Skeletal muscle cell (primary cell): ENCODE measurements around the gene SH3BP5L.
A peak's percentile ranks its signal among the peaks of the same experiment; 100 is the strongest.

Experiments
- DNase-seq: peaks from one replicate; pipeline ENCODE4 v3.0.0-alpha.2; 2010; ENCODE audit warnings: low read depth
- H3K4me3 ChIP-seq: 2 replicates; pipeline ENCODE4 v1.5.1; 2011; ENCODE audit warnings: low read depth, mild to moderate bottlenecking, control low read depth, low read length, moderate library complexity

The SH3BP5L gene

DNA sequence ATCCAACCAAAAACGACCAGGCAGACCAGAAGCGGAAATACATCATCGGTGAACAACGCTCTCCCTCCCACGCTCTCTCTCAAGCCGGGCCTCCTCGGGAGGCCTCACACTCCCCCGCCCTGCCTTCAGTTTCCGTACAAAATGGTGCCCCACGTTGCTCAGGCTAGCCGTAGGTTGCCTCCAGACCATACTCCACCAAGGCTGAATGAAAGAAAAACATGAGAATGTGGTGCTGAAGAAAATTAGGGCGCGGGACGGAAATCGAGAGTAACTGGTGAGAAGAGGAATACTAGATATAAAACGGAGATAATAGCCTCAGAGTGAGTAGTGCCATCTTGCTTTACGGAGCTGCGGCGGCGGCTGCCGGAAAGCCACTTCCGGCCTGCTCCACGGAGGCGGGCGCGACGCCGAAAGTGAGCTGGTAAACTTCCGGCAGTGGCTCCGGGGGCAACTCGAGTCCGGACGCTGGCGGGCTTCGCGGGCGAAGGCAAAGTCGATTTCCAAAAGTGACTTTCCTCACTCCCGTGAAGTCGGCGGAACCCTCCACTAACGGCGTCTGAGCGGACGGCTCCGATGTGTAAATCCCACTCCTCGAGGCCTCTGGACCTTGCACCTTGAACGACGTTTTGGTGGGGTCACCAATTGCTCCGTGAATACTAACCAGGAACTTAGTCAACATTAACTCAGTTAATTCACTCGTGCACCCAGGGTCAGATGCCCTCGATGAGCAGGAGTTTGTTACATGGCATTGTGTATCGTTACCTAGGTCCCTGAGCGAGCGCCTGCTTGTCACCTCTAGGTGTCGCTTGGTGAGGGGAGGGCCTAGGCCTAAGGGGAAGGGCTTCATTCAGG is at the start of gene SH3BP5L:
Gene SH3BP5L (minus strand): TSS at position 7 of the 852 bp plus-strand sequence. CDS start 980 bp downstream, outside the sequence.
- peak; percentile 90 for DNase-seq
- peak within 1 kb of the TSS; percentile 85 for H3K4me3 ChIP-seq

DNA sequence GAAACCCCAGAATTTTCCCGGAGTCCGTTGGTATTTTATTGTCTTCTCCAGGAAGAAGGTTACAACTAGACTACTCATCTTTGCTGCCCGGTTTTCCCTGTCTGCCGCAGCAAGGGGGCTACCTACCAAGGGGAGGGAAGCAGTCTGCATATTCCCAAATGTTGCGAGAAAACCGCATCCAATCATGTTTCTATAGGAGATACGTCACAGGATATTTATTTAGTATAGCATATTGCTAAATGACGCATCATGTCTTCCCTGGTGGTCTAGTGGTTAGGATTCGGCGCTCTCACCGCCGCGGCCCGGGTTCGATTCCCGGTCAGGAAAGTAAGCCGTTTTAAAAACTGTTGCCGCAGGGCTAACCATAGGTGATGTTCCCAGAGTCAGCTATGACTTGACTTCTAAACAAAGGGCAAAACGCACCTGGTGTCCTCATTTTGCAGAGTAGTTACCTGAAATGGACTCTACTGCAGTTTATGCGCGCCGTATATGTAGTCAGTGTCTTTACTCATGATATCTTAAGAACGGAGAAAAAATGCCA is 48.3 kb upstream of the SH3BP5L start:
- H3K4me3 ChIP-seq = peak overlapping the region; percentile 88
- no peak for DNase-seq

DNA sequence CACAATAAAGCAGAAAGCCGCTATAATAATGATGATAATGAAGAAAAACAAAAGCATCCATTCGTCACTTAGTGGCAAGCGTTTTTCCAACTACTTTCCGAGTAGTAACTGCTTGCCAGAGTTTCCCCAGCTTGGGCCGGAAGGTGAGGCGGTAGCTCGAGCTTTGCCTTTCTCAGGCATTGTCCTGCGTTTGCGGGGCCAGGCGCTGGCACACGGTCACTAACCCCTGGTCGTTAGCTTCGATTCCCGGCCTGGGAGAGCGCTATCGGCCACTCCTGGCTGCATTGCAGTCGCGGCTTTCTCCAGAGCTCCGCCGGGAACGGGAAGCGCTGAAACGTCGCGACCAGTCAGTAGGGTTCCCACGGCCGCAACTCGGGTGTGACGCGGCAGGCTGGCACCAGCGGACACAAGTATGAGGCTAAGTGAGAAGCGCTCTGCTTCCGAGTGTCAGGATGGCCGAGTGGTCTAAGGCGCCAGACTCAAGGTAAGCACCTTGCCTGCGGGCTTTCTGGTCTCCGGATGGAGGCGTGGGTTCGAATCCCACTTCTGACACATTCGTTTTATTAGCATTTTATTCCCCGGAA is 47.8 kb upstream of the SH3BP5L start:
- peak; percentile 84 for DNase-seq
- peak overlapping the region; percentile 88 for H3K4me3 ChIP-seq

DNA sequence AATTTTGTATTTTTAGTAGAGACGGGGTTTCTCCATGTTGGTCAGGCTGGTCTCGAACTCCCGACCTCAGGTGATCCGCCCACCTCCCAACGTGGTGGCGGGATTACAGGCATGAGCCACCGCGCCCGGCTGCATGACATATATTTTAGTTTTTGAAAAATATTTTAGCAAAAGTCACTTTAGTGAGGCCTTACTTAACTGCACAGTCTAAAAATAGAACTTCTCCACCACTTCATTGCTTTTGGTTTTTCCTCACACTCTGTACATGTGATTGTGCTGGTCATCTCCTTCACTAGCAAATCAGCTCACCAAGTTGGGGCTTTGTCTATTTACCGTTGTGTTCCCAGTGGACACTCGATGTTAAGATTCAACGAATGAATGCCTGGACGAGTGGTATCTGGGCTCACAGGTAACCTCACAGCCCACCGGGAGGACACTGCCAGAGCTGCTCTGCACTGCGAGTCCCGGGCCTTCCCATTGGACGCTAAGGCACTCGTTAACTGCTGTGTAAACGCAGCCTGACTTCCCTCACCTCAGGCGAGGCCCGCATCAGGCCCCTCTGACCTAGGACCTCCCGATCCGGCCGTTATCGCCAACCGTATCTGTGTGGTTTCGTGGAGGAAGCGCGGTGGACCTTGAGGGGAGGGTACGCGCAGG is 47.2 kb upstream of the SH3BP5L start:
- peak overlapping the region; percentile 88 for H3K4me3 ChIP-seq
- peak; percentile 19 for DNase-seq

DNA sequence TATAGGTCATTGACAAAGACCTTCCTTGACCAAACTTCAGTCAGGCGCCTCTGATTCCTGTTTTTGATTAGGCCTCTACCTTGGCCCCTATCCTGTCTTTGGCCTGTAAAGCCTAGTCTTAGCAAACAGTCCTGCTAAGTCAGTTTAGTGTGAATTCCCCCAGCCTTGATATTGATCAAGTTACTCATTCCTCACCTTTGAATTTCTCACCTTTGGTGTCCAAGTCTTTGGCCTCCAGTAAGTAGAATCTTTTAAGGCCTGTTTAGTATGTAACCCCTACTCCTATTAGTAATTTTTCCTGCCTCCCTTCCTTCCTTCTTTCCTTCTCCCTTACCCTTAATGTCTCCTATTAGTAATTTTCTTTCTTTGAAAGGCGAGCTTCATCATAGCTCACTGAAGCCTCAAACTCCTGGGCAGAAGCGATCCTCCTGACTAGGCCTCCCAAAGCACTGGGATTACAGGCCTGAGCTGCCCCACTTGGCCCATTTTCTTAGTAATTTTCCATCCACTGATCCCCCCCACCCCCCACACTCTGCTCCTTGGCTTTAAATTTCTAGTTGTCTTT is 46.2 kb upstream of the SH3BP5L start:
- peak overlapping the region; percentile 88 for H3K4me3 ChIP-seq
- no peak for DNase-seq

DNA sequence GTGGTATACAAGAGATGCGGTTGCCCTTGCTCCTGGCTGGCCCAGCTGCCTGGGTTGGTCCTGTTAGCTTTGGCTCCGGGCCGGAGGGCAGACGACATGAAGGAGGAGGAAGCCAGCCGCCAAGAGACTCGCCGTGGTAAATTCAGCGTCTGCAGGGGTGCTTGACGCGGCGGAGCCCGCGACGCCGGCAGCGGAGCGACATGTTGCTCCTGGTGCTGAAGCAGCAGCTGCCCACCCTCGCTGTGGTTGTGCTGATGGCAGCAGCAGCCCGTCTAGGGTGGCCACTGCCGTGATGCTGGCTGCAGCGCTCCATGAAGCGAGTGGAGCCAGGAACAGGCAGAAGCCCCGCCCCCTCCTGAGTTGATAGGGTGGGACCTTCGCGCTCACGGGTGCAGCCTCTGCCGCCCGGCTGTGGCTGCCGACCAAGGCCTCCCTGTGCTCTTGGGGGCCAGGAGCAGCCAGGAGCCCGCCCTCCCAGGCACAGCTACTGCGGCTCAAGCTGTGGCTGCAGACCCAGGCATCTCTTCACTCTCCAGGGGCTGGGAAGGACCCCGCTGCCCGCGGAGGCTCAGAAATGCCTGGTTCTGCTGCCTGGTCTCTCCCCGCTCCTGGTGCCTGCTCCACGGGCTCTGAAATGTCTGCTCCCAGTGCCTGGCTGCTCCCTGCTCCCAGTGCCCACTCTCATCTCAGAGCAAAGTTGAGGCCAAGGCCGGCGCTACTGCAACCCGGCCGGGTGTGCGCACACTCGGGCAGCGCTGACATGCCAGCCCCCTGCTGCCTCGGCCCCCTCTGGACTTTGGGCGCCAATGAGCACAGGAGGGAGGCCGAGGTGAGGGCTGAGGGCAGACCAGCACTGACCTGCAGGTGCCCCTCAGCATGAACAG is 37.5 kb upstream of the SH3BP5L start:
- DNase-seq = peak; percentile 47
- H3K4me3 ChIP-seq = peak overlapping the region; percentile 60

DNA sequence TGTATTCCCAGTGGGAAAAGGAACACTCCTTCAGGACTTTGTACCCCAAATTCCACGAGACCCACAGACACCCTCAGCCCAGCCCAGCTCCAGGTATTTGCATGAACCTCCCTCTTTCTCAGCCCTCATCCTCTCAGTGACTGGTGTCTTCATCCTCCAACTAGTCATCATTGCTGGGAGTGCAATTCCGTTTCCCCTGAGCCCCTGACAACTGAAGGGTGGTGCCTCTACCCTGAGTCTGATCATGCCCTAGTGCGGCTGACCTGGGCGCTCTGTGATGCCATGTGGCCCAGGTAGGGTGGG is 36.9 kb upstream of the SH3BP5L start:
- peak overlapping the region; percentile 60 for H3K4me3 ChIP-seq
- no peak for DNase-seq

DNA sequence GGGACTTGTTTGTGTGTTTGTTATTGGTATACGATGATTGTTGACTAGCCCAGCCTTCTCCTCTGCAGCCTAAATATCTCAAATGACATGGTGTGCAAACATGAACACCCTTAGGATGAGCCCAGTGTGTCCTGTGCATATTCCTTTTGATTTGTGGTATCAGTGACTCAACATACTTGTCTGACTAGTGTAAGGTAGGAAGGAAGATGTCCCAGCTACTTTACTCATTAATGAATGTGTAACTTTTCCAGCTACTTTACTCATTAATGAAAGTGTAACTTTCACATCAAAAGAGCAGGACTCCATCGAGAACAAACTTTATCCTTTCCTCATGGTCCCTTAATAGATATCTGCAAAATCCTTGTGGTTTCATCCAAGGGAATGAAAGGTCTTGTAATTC is 35.9 kb upstream of the SH3BP5L start:
- no peak for DNase-seq
- H3K4me3 ChIP-seq = no peak overlapping the region

DNA sequence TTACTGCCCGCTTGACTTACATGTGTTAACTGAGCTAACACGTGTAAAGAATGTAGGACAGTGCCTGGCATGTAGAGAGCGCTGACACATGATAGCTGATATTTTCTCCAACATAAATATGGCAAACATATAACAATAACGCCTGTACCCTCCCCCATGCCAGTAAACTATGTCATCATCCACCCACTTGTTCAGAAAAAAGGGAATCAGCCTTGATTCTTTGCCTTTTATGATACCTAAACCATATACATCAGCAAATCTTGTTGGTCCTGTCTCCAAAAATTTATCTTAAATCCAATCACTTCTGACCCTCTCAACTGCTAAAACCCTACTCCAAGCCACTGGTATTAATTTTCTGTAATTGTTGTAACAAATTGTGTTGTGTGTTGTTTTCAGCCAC is 34.3 kb upstream of the SH3BP5L start:
- H3K4me3 ChIP-seq = no peak overlapping the region

DNA sequence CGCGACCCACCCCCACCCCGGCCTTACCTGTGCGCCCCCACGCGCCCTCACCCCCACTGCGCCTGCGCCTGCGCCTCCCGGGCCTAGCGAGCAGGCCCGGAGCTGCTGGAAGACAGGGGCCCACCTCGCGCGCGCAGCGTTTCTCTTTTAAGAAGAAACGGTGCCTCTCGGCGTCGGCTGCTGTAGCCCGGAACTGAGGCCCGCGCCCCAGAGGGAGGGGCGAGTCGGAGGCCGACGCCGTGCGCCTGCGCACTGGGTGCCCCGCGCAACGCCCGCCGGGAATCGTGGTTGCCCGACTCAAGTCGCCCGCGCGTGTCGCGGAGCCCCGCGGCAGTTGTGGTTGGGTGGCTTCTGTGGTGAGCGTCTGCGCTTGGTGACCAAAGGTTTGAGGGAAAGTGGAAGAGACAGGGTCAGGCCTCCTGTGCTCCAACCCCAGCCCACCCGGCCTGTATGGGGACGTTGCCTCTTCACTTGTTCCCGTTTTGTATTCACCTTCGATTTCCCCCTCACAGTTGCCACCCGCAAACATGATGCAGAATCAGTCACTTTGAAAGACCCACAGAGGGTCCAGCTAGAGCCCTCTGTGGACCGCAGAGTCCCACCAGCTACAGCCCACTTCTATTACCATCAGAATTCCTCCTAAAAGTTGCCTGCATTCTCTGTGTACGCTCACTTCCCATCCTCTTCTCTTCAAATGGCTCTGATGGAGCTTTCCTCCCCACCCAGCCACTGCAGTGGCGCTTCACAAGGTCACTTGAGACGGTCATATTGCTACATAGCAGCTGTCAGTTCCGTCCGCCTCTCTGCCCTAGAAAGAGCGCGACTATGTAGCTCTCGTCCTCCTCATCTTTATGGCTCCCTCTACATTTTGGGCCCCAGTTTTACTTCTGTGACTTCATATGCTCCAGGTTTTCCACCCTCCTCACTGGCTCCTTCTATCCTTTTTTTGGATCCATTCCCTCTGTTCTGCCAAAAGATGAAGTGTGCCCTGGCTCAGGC is 33.5 kb upstream of the SH3BP5L start, which contains the start of gene ZNF692:
Gene ZNF692 (minus strand): TSS at position 195 of the 999 bp plus-strand sequence. CDS start 776 bp downstream, outside the sequence.
- peak; percentile 86 for DNase-seq

More for the DNA sequence above, 34.3 kb upstream of the SH3BP5L start:
- no peak for DNase-seq

DNA sequence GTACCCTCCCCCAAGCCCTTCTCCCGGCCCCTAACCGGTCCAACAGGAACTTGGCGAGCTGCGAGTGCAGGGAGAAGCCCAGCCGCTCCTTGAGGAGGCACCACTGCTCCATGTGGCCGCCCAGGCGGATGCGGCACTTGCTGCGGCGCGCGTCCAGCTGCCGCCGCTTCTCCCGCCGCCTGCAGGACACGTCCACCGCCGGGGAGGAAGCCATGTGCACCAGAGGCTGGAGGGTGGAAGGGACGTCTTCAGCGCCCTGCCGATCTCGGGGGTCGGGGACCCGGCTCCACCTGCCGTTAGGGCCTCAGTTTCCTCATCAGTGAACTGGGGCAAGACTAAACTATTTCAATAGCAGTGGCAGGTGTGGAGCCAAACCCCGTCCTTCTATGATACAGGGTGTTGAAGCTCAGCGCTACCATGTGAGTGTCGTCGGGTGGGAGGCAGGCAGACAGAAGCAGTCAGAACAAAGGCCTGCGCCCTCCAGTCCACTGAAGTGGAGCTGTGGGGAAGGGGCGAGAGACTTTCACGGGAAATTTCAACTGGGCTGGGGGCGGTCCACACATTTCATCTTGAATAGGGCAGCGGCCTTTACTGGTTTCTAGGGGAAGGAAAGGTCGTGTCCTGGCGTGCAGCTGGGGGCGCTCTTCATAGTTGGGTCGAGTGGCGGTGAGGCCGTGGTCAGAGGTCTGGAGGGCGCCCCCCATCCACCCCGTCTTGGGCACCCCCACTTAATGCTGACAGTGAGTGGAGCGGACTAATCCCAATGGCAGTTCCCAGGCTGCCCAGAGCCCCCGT is 32.6 kb upstream of the SH3BP5L start:
- H3K4me3 ChIP-seq = peak overlapping the region; percentile 72

More for the DNA sequence above, 33.5 kb upstream of the SH3BP5L start, which contains the start of gene ZNF692:
- peak within 1 kb of the TSS; percentile 72 for H3K4me3 ChIP-seq

DNA sequence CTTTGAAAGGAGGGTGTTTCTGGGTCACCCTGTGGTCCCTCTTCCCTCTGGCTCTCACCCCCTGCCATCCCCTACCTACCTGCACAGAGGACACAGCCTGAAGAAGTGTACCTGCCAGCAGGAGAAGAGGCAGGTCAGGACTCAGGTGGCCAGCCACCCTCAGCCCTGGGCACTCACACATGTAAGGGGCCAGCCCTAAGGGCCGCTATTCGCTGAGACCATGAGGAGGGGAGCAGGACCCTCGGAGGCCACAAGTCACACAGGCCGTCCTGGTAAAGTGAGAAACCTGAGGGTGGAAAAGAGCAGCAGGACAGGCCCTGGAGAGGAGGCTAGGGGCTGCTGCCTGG is 32.0 kb upstream of the SH3BP5L start:
- H3K4me3 ChIP-seq = peak overlapping the region; percentile 72
- no peak for DNase-seq

More for the DNA sequence above, 32.6 kb upstream of the SH3BP5L start:
- DNase-seq = peak; percentile 15

DNA sequence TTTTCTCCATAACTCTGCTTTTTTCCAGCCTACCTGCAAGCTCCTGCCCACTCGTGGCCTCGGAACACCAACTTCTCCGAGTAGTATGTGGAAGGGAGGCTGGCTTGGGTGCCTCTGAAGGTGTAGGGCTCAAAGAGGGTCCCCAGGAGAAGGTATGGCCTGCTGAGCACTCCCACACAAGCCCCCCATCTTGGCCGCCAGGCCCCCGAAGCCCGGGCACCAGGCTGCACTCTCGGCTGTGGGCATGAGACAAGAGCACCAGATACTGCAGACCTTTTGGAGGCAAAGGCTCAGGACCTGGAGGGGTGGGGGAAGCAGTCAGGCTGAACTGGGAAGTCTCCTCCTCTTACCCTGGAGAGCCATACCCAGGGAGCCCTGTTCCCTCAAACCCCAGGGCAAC is 31.5 kb upstream of the SH3BP5L start:
- H3K4me3 ChIP-seq = peak overlapping the region; percentile 72
- DNase-seq = no peak

DNA sequence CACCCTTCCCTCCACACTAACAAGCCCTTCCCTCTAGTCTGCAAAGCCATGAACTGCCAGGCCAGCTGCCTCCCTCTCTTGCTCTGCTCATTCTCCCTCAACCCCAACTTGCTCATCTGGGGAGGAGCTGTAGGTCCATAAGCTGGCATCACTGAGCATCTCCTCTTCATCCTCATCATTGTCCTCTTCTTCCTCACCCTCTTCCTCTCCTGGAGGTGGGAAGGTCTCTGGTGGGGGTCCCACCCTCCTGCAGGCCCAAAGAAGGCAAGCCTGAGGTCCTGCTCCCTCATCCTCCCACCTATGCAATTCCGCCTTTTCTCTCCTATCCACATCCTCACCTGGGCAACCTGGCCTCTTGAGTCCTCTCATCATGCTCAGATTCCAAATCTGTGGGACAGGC is 30.5 kb upstream of the SH3BP5L start:
- DNase-seq = no peak

DNA sequence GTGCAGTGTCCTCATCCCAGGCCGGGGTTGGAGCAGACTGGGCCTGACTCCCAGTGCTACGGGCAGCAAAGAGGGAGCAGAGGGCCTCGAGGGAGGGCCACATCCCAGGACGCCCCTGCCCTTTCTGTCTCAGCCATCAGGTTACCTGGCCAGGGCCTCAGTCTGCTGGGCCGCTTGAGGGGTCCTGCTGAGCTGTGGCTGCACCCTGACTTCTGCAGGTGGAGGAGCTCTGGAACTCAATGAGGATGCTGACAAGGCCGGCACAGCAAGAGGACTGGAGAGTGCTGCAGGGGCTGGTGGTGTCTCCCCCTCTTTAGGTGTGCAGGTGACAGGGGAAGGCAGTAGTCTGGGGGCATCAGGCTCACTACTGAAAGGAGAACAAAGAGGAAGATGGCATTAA is 29.9 kb upstream of the SH3BP5L start:
- H3K4me3 ChIP-seq = no peak overlapping the region
- no peak for DNase-seq

More for the DNA sequence above, 30.5 kb upstream of the SH3BP5L start:
- no peak overlapping the region for H3K4me3 ChIP-seq

DNA sequence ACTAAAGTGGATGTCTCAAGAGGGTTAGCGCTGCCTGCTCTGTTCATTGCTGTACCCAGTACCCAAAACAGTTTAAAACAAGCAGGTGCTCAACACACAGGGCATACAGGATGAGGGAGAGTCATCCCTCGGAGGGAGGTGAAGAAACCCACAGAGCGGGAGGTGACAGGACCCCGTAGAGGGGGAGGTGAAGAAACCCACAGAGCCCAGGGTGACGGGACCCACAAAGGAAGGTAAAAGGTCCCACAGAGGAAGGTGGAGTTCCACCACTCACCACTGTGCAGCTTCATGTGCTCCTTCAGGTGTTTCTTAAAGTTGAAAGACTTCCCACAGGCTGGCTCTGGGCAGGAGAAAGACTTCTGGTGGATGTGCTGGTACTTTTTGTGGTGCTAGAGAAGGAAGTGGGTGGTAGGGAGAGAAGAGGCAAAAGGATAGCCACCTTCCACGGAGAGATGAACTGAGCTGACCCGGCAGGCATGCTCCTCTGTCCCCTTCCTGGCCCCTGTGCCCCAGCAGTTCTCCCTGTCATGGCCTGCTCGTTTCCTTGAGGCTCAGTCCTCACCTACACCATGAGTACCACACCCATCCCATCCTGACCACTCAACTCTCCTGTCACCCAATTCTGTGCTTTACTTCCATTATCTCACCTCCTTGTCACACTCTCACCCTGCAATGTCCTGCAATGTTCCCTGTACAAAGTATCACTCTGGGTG is 28.1 kb upstream of the SH3BP5L start:
- DNase-seq = no peak
- no peak overlapping the region for H3K4me3 ChIP-seq
